GM18526 (cell line): ENCODE measurements around the gene RAN.
A peak's percentile ranks its signal among the peaks of the same experiment; 100 is the strongest.

Experiments used
- POLR2A ChIP-seq: IDR thresholded peaks from 3 replicates; pipeline ENCODE4 v1.6.1; 2011; ENCODE audit not compliant: insufficient read length; ENCODE audit errors: extremely low read depth

RAN gene

DNA sequence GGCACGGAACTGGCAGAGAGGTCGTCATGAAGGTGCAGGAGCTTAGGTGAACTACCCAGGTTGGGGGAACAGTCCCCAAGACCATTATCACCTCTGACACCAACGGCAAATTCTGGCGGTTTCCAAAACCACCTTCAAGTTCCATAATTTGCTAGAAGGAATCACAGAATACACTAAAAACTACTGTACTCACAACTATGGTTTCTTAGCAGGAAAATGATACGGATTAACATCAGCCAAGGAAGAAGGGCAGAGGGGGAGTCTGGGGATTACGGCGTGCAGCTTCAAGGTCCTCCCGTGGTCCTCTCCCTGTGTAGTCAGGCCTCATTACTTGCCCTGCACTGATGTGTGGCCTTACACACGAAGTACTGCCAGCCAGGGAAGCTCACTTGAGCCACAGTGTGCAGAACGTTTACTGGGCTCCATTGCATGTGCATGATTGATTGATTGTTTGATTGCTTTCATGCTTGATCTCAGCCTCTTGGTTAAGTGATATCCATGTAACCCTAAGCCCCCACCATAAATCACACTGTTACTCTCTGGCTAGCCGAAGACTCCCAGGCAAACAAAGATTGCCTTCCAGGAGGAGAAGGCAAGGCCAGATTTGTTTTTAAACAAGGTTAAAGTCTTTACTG lies 32.0 kb upstream of the RAN start:
- no peak for TF ChIP-seq POLR2A

DNA sequence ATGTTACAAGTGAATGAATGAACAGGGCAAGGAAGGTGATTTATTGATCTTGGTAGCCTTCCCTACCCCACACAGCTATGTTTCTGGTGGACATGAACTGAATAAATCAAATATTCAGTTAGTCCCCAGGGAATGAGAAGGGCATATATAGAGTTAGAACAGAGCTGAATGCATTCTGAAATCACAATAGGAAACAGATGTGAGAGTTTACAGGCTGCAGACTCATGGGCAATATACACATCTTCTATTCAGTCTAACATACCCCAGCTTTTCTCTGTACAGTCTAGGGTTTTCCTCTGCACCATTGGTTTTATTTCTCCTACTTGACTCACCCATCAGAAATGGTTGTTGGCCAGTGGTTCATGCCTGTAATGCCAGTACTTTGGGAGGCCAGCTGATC lies 25.5 kb upstream of the RAN start:
- no peak for TF ChIP-seq POLR2A

DNA sequence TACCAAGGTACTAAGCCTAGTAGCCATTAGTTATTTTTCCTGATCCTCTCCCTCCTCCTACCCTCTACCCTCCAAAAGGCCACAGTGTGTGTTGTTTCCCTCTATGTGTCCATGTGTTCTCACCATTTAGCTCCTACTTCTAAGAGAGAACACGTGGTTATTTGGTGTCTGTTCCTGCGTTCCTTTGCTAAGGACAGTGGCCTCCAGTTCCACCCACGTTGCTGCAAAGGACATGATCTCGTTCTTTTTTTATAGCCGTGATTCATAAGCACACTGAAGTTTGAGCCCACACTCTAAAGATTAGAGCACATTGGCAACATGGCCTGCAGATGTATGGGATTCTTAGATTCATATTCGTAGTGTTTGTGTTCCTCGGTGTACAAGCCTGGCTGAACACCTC lies 24.8 kb upstream of the RAN start:
- TF ChIP-seq POLR2A = no peak

DNA sequence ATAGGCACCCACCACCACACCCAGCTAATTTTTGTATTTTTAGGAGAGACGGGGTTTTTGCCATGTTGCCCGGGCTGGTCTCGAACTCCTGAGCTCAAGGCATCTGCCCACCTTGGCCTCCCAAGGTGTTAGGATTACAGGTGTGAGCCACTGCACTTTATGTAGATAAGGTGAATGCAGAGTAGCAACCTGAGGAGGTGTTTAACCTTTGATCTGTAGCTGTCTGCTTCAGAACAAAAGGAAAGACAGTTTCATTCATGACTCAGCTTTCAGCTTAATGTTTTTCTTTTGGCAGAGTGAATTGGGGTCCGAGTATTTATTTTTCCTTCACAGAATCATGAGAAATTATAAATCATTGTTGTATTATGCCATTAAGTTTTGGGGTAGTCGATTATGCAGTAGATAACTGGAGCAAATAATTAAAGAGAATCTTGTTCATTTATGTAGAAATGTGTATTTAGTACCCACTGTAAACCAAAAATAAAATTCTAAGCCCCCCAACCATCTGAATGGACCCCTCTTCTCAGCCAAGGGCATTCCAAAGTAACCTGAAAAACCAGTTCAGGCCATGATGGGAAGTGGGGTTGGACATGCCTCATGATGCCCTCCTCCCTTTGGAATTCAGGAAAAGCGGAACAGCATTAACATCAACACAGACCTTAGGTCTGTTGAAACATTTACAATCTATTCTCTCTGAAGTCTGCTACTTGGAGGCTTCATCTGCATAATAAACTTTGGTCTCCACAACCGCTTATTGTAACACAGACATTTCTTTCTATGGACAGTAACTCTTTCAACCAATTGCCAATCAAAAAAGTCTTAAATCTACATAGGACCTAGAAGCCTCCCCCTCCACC lies 22.1 kb upstream of the RAN start:
- TF ChIP-seq POLR2A = no peak

DNA sequence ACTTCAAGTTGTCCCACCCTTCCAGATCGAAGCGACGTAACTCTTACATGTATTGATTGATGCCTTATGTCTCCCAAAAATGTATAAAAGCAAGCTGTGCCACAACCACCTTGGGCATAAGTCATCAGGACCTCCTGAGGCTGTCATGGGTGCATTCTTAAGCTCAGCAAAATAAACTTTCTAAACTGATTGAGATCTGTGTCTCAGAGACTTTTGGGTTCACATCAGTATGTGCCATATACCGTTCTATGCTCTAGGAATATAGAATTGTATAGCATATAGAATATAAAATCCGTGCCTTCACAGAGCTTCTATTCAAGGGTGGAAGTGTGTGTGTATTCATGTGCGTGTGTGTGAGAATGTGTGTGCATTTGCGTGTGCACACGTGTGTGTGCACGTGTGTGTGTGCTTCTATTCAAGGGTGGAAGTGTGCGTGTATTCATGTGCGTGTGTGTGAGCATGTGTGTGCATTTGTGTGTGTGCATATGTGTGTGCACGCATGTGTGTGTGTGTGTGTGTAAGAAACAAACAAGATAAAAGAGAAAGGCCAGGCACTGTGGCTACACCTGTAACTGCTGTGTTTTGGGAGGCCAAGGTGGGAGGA lies 21.3 kb upstream of the RAN start:
- TF ChIP-seq POLR2A = no peak

DNA sequence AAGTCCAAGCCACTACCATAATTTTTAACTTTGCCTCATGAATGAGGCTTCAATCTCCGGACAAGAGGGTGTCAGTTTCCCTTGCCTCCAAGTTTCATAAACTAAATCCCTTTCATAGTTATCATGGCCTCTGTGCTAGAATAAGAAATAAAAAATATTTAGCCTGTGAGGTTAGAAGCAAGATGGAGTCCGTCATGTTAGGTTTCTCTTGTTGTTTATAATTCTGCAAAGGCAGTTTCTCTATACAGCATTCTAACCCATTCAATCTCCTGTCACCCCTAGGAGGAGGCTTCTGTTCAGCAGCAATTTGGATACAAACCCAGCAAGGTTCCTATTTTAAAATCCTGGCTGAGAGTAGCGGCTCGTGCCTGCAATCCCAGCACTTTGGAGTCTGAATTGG lies 15.8 kb upstream of the RAN start:
- no peak for TF ChIP-seq POLR2A

DNA sequence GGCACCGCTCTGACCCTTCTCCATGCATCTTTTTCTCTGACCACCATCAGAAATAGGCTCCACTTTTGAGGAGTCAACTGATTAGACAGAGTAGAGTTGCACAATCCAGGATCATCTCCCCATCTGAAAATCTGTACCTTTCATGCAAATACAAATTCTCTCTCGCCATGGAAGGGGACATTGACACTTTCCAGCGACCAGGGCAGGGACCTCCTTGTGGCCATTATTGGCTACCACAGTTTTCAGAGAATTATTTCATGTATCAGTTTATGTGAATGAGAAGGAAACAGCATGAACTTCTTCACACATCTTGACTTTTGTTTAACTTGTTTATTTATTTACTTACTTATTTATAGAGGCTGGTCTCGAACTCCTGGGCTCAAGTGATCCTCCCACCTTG lies 13.8 kb upstream of the RAN start:
- TF ChIP-seq POLR2A = no peak

DNA sequence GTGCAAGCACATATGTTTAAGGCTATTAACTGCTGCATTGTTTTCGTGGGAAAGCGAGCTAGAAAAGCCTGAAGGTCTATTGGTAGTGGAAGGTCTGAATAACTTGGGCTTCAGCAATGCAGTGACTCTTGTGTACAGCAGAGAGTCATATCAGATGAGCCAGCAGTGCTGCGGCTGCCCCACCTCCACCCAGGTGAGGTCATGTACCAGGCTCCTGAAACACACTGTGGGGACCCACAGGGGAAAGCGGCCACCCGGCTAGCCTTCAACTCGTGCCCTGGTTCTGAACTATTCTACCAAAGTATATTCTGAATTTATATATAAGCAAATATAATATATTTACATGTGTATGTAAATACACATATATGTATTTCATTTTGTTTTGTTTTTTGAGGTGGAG lies 12.7 kb upstream of the RAN start:
- TF ChIP-seq POLR2A = no peak

DNA sequence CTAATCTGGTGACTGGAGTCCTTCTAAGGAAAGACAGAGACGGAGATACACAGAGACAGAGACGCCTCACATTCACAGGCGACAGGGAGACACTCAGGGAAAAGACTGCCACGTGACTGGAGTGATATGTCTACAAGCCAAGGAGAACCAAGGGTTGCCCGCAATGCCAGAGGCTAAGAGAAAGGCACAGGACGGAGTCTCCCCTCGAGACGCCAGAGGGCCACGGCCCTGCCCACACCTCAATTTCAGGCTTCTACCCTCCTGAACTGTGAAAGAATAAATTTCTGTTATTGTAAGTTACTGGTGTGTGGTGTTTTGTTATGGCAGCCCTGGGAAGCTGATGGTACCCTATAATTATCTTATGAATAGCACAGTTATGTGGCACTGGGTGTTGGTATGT lies 11.6 kb upstream of the RAN start:
- TF ChIP-seq POLR2A = no peak

DNA sequence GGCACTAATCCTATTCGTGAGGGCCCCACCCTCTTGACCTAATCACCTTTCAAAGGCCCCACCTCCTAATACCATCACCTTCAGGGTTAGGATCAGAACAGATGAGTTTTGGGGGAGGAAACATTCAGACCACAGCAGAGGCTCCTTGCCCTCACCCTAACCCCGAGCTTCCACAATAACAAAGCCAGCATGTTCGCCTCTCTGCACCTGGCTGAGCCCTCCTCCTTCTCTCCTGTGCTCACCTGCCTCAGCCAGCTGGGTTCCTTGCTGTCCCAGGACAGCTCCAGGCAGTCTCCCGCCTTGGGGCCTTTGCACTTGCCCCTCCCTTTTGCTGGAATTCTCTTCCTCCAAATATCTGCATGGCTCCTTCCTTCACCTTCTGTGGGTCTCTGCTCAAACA lies 9.7 kb upstream of the RAN start:
- no peak for TF ChIP-seq POLR2A

DNA sequence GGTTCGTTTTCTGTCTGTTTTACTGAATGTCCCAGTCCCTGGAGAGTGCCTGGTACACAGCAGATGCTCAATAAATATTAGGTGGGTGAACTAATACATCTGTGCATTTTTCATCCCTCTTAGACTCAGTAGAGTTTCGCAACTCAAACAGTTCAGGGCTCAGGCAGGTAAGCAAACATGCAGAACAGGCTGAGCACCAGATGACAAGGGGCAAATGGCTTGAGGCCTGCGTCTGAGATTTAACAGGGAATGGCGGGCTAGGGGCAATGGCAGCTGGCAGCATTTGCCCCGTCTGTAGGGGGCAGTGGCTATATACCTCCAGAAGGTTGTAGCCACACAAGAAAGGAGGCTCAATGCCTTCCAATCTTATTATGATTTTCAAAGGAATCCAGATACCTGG lies 8.6 kb upstream of the RAN start:
- TF ChIP-seq POLR2A = no peak

DNA sequence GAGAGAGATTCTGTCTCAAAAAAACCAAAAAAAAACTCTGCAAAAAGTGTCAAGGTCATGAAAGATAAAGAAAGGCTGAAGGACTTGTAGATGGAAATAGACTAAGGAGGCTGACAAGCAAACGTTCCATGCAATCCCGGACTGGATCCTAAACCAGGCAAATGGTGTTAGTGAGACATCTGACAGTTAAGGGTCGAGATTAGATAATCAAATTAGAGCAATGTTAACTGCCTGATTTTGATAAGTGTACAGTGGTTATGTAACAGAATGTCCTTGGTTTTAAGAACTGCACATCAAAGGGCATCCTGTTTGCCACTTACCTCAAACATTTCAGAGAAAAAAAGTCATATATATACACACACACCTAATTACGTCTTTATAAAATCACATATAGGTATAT lies 3.5 kb upstream of the RAN start:
- TF ChIP-seq POLR2A = no peak

DNA sequence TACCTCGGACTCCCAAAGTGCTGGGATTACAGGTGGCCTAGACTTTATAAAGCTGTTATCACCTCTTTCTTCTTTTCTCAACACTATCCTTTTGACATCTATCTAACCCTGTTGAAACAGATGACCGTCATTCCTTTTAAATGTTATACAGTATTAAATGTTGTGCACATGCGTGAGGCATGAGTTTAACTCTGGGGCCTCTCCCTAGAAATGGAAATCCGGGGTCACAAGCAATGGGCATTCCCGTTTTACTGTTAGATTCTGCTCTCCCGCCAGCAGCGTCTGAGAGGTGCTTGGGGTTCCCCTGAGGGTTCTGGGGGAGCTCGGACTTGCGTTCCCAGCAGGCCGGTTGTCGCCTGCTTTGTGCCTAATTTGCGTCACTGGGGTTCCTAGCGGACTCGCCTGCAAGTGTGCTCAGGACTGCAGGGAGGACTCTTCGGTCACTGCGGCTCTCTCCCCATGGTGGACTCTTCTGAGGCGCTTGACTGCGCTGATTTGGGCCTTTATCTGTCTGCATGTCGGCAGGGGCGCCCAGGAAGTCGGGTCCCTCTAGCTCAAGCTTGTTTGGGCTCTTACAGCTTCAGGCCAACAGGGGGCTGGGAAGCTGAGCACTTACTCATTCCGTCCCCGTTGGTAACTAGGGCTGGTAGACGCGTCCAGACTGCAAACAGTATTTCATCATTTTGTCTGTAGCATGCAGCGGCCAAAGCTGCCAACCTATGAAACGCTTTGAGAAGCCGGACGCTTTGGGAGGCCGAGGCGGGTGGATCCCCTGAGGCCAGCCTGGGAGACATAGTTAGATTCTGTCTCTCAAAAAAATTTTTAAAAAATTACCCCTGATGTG lies 1.2 kb upstream of the RAN start:
- TF ChIP-seq POLR2A = peak; percentile 30

DNA sequence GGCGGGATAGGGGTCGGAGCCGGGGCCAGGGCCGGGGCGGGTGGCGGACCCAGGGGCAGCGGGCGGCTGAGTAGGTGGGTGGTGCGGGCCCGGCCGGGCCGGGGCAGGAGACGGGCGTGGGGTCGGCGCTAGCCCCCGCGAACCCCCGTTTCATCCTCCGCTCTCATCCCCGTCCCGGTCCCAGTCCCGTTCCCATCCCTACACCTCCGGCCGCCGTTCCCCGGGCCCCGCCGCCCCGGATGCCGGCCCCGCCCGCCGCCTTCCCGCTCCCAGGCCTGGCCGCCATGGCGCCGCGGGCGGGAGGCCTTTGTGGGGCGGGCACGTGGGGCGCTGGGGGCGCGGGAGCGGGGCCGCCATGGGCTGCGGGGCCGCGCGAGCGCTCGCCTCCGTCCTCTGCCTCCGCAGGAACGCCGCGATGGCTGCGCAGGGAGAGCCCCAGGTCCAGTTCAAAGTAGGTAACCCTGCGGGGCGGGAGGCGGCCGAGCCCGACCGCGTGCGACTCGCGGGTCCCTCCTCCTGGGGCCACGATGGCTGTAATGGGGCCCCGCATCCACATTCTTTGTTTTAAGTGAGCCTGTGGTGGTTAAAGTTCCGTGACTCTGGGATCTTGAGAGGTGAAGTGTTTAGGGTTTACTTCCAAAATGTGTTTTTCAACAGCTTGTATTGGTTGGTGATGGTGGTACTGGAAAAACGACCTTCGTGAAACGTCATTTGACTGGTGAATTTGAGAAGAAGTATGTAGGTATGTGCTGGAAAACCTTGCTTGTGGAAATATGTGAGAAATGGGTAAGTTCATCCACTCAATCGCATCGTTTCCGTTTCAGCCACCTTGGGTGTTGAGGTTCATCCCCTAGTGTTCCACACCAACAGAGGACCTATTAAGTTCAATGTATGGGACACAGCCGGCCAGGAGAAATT lies 572 bp downstream of the RAN start:
- no peak for TF ChIP-seq POLR2A
